Measurements from ENCODE around the gene SLC16A11. TPM values are rescaled to one million over a fixed set of nuclear protein-coding genes. Genes with fewer than 3 reads are reported as not detected.
"Not testable (repeated sequence)": the region's sequence is repeated elsewhere in the genome, so short reads cannot be mapped to it uniquely, and the experiment has no call there.

SLC16A11 gene
- total RNA-seq, 1 donor from 2014 or later: 0.78 TPM

DNA sequence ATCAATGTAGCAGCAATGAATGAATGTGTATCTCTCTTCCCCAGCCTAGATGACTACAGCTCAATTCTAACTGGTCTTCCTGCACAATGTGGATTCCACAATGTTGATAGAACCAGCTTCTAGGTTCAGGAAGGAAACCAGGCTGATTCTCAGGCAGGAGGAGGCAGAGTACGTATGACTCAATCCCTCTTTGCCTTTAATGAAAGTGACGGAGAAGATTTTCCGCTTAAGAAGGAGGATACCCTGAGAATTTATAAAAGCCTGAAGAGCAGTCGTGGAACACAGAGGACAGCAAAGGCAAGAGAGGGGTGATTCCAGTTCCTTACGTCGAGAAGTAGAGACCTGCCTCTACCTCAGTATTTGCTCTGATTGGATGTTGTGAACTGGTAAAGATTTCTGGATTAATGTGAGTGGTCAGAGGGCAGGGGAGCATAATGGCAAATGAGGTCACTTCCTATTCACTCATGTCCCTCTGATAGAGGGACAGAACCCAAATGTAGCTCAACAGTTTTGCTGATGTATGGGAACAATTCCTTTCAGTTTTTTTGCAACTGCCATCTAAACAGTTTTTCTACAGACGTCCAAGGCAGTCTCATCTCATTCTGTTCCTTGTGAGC is 15.0 kb upstream of the SLC16A11 start:
- no peak for DNase-seq (ENCODE audit: low read depth)

GRCh38 chr17:7056386-7056785 is 12.5 kb upstream of the SLC16A11 start:
- peak; percentile 63 for DNase-seq (ENCODE audit: low read depth)

DNA sequence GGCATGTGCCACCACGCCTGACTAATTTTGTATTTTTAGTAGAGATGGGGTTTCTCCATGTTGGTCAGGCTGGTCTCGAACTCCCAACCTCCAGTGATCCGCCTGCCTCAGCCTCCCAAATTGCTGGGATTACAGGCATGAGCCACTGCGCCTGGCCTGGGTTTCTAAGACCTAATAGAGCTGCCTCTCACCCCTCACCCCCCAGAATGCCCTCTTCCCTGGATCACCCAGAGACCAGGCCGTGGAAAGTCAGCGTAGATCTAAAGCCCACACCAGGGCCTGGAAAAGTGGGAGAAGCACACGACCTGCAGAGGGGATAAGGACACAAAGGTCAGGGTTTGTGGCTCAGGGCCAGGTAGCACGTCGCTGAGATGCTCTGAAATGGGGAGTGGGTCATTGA is 6.7 kb upstream of the SLC16A11 start:
- not testable (repeated sequence) for DNase-seq (ENCODE audit: low read depth)

DNA sequence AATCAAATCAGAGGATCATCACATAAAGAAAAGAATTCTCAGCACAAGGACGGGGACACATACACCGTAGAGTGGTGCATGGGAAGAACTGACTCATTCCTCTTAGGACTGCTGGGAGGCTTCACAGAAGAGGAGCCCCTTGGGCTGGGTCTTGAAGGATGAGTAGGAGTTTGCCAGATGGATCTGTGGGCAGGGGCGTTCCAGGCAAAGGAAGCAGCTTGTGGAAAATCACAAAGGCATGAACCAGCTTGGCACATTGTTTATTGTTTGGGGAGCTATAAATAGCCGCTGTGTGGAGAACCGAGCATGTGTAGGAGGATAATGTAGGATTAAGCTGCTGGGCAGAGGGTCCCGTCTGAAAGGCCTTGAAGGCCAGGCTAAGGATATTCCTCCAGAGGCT is 5.1 kb upstream of the SLC16A11 start:
- DNase-seq (ENCODE audit: low read depth): peak; percentile 57

GRCh38 chr17:7047566-7047965 is 3.7 kb upstream of the SLC16A11 start:
- DNase-seq (ENCODE audit: low read depth): no peak

GRCh38 chr17:7046725-7047397 is 3.0 kb upstream of the SLC16A11 start:
- DNase-seq (ENCODE audit: low read depth): not testable (repeated sequence)

GRCh38 chr17:7046127-7046724 is 2.3 kb upstream of the SLC16A11 start:
- no peak for DNase-seq (ENCODE audit: low read depth)

- DNase-seq (ENCODE audit: low read depth): peak; percentile 79
Measured at GRCh38 chr17:7045492-7046126, 1.7 kb upstream of the SLC16A11 start.

DNA sequence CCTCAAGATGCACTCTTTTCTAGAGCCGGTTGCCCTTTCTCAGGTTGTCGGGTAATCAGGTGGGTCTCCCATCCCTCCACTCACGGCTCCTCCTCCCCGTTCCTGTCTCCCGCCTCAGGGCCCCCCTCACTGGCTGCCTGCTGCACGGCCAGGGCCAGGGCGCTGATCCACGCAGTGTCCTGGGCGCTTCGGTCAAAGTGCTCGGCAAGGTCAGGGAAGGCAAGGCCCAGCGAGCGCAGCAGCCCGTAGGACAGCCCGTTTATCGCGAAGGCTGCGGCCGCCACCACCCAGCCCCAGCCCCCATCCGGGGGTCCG is 753 bp downstream of the SLC16A11 start:
- no peak for DNase-seq (ENCODE audit: low read depth)

GRCh38 chr17:7042501-7043181 is 1.3 kb downstream of the SLC16A11 start:
- no peak for DNase-seq (ENCODE audit: low read depth)

- no peak for DNase-seq (ENCODE audit: low read depth)
Measured at GRCh38 chr17:7041607-7042500, 2.0 kb downstream of the SLC16A11 start.

DNA sequence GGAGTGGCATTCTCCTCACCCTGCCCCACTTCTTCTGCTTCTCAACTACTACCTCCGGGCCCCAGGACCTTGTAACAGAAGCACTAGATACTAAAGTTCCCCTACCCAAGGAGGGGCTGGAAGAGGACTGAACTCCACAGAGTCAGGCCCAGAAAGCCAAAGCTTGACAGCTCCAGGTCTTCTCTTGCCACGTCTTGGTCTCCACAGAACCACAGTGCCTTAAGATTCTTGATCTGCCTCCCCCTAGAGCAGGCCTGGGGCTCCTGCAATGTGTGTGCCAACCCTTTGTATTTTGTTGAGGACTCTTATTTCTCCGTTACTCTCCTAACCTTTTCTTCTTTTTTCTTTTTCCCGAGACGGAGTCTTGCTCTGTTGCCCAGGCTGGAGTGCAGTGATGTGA is 4.1 kb downstream of the SLC16A11 start:
- no peak for DNase-seq (ENCODE audit: low read depth)

GRCh38 chr17:7038025-7038862 is 5.6 kb downstream of the SLC16A11 start:
- no peak for DNase-seq (ENCODE audit: low read depth)

DNA sequence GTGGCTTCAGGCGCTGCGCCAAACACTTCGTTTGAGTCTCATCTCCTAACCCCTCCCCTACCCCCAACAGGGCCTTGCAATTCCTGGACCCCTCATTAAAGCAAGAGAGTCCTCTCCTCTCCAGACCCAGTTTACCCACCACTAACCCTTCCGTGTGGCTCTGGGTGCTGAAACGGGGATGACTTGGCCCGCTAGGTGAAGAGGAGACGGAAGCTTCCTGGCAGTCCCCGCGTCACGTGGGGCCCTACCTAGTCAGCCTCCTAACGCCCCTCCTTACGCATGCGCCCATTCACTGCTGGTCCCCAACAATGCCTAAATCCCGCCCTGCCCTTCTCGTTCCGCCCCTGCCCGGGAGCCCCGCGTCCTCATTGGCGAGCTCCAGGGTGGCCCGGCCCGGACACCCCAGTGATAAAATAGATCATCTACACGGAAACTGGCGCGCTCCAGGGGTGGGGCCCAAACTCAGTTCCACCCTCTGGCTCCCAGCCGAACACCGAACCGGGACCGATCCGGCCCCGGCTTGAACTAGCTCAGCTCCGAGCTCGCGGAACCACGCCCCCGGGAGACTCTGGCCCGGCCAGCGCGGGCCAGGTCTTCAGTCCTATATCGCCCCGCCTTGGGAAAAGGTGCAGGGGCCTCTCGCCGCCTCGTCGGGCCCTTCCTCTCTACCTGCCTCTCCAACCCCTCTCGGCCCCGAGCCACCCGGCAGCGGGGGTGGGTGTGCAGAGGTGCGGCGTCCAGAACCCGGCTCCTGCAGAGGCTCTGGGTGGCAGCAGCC is 8.1 kb downstream of the SLC16A11 start, which contains the start of gene SLC16A13:
Gene SLC16A13, plus strand, starts transcription at position 425 of the 778 bp plus-strand sequence. CDS start 368 bp downstream, outside the sequence.
- peak; percentile 92 for DNase-seq (ENCODE audit: low read depth)

DNA sequence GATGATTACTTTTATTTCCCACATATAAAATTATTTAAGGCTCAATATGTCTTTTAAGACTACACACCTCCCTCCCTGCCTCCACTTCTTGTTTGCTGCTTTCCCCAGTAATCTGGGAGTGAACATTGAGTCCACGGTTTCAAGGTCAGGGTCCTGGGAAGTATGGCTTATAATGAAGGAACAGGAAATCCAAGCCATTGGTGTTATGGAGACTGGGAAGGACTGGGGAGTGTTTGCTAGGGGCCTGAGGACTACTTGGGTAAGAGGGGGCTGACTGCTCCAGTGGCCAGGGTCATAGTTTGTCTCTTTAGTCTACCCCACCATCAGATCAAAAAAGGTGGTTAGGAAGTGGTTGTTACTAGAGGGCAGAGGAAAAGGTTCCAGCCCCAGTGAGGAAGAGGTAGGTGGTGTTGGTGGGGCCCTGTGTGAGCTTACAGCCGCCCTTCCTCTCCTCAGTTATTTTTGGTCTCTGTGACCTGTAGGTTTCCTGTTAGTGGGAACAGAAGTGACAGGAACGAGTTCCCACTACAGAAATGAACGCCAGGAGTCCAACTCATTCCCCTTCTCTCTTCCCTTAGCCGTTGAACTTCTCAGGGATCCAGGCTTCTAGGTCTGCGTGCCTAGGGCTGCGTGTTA is 8.8 kb downstream of the SLC16A11 start:
- DNase-seq (ENCODE audit: low read depth): no peak

DNA sequence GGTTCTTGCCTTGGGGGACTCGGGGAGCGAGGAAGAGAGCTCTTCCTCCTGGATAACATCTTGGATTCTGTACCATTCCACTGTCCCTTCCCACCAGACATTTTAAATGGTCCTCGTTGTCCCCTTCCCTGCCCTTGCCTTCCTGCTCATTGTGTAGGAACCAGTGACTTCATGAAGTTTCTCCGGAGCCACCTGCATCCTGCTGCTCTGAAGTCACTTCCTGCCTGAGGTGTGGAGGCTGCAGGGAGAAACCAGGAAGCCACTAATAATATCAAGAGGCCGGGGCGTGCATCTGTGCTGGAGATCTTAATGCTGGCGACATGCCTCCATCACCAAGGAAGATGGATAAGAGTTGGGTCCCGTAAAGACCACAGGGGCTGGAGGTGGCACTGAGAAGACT is 14.2 kb downstream of the SLC16A11 start:
- no peak for DNase-seq (ENCODE audit: low read depth)

DNA sequence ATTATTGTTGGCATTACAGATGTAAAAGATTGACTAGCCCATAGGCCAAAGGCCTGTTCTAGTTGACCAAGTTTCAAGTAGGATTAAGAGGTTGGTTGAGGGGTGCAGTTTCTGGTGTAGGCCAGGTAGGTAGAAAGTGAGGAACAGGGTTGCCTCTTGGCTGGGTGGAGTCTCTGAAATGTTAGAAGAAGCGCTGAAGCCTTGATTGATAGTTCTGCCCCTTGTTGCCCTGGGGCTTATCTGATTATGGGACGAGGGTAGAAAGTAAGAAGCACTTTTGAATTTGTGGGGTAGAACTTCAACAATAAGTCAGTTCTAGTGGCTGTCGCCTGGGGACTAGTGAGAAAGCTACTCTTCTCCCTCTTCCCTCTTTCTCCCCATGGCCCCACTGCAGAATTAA is 14.8 kb downstream of the SLC16A11 start:
- no peak for DNase-seq (ENCODE audit: low read depth)

- no peak for DNase-seq (ENCODE audit: low read depth)
Measured at GRCh38 chr17:7027335-7027734, 16.6 kb downstream of the SLC16A11 start.
